H1 (cell line): ENCODE results near the gene CHST11. TPM values are rescaled to one million over a fixed set of nuclear protein-coding genes. Genes with fewer than 3 reads are reported as not detected.

Source experiments
- CTCF ChIA-PET: fragments of 300-600 bp; sonication (Branson Sonifier 250); formaldehyde crosslinking; loops from one replicate; lab custom pipeline; 2021; ENCODE audit not compliant: partially characterized antibody; lab: Charles Lee
- POLR2A ChIA-PET: fragments of 300-600 bp; sonication (Branson Sonifier 250); formaldehyde crosslinking; loops from one replicate; lab custom pipeline; 2021; ENCODE audit warnings: inconsistent platforms; ENCODE audit not compliant: partially characterized antibody; lab: Charles Lee
- DNase-seq, 2 experiments: peaks; one replicate each; pipeline versions ENCODE4 v3.0.0 to v3.0.0-alpha.2; 2010 to 2022; ENCODE audit warnings: low spot score in 2 of 2, low read depth in 1 of 2, mixed read lengths in 1 of 2
- FAIRE-seq: peaks from 2 replicates; lab custom pipeline; 2011; peaks lifted over from hg19 to GRCh38; lab: Jason Lieb, UNC
- H2AFZ ChIP-seq: 2 replicates; pipeline ENCODE4 v1.8.1; 2012; ENCODE audit warnings: low read length, inconsistent platforms
- H2AK5ac ChIP-seq: 2 replicates; pipeline ENCODE4 v1.6.1; 2013; ENCODE audit warnings: low read depth, low read length
- H2BK120ac ChIP-seq: replicated peaks from 2 replicates; pipeline ENCODE3; 2013; ENCODE audit warnings: low read depth, low read length, inconsistent platforms
- H2BK12ac ChIP-seq: 2 replicates; pipeline ENCODE4 v1.6.1; 2013; ENCODE audit warnings: low read depth, low read length
- H2BK15ac ChIP-seq: 2 replicates; pipeline ENCODE4 v1.6.1; 2013; ENCODE audit warnings: low read length
- H2BK20ac ChIP-seq: 2 replicates; pipeline ENCODE4 v1.6.1; 2013; ENCODE audit warnings: low read length
- H2BK5ac ChIP-seq: 2 replicates; pipeline ENCODE4 v1.6.1; 2013; ENCODE audit warnings: low read depth, low read length
- H3K14ac ChIP-seq: 2 replicates; pipeline ENCODE4 v1.6.1; 2013; ENCODE audit warnings: inconsistent platforms; ENCODE audit not compliant: insufficient read length
- H3K18ac ChIP-seq: 2 replicates; pipeline ENCODE4 v1.6.1; 2013; ENCODE audit warnings: low read length; ENCODE audit errors: extremely low read depth
- H3K23ac ChIP-seq: 2 replicates; pipeline ENCODE4 v1.6.1; 2013; ENCODE audit warnings: inconsistent platforms; ENCODE audit not compliant: insufficient read length
- H3K23me2 ChIP-seq: 2 replicates; pipeline ENCODE4 v1.6.1; 2013; ENCODE audit warnings: low read depth, low read length
- H3K27ac ChIP-seq: 2 replicates; pipeline ENCODE4 v1.6.1; 2011; ENCODE audit warnings: low read depth, low read length, inconsistent platforms
- H3K27me3 ChIP-seq, 4 experiments: replicated peaks in 1 of 4; 1 replicate in 1 of 4; 2 replicates in 3 of 4; pipeline versions ENCODE4 v1.6.1 to v1.8.1; 2011 to 2013; ENCODE audit warnings: low read length in 3 of 4, mild to moderate bottlenecking in 3 of 4, inconsistent platforms in 2 of 4, mixed read lengths in 2 of 4, moderate library complexity in 1 of 4; ENCODE audit not compliant: control insufficient read depth in 3 of 4, insufficient read depth in 3 of 4; ENCODE audit errors: extremely low read depth in 1 of 4
- H3K36me3 ChIP-seq, 4 experiments: 2 replicates each; pipeline versions ENCODE4 v1.6.1 to v1.8.1; 2011 to 2013; ENCODE audit warnings: mild to moderate bottlenecking in 4 of 4, low read length in 3 of 4, moderate library complexity in 2 of 4, control low read depth in 1 of 4, inconsistent platforms in 1 of 4; ENCODE audit not compliant: insufficient read depth in 4 of 4, control insufficient read depth in 2 of 4
- H3K4ac ChIP-seq: replicated peaks from 2 replicates; pipeline ENCODE3; 2013; ENCODE audit warnings: low read length, low read depth, mixed read lengths, inconsistent platforms; ENCODE audit not compliant: insufficient read length
- H3K4me1 ChIP-seq, 4 experiments: replicated peaks in 1 of 4; 1 replicate in 1 of 4; 2 replicates in 3 of 4; pipeline versions ENCODE4 v1.6.1 to v1.8.1; 2011 to 2013; ENCODE audit warnings: low read length in 3 of 4, inconsistent platforms in 2 of 4, mixed read lengths in 1 of 4; ENCODE audit not compliant: insufficient read depth in 4 of 4, control insufficient read depth in 3 of 4
- H3K4me2 ChIP-seq, 2 experiments: 2 replicates each; pipeline versions ENCODE4 v1.6.1 to v1.8.1; 2011 to 2013; ENCODE audit warnings: low read depth in 2 of 2, low read length in 2 of 2, control low read depth in 1 of 2, inconsistent platforms in 1 of 2, mild to moderate bottlenecking in 1 of 2; ENCODE audit not compliant: insufficient read depth in 1 of 2
- H3K4me3 ChIP-seq, 4 experiments: fragments of 200-600, 300-600 bp in 1 of 4; sonication (generic), shearing (Covaris generic), sonication (Bioruptor Twin) in 1 of 4; 2 replicates each; pipeline versions ENCODE4 v1.5.1 to v1.8.1; 2011 to 2016; ENCODE audit warnings: low read length in 4 of 4, low read depth in 3 of 4, control low read depth in 2 of 4, inconsistent platforms in 2 of 4, mild to moderate bottlenecking in 2 of 4, mixed read lengths in 1 of 4, moderate library complexity in 1 of 4; ENCODE audit not compliant: insufficient read depth in 2 of 4; ENCODE audit errors: extremely low read depth in 1 of 4
- H3K56ac ChIP-seq: replicated peaks from 2 replicates; pipeline ENCODE3; 2013; ENCODE audit warnings: low read depth, mild to moderate bottlenecking, mixed read lengths, low read length, inconsistent platforms; ENCODE audit not compliant: insufficient read length
- H3K79me1 ChIP-seq: 2 replicates; pipeline ENCODE4 v1.6.1; 2013; ENCODE audit warnings: low read depth, low read length, control low read depth
- H3K79me2 ChIP-seq, 2 experiments: 2 replicates each; pipeline versions ENCODE4 v1.6.1 to v1.8.1; 2012 to 2013; ENCODE audit warnings: low read length in 2 of 2, mild to moderate bottlenecking in 2 of 2, inconsistent platforms in 1 of 2; ENCODE audit not compliant: insufficient read depth in 2 of 2, control insufficient read depth in 1 of 2
- H3K9ac ChIP-seq, 4 experiments: replicated peaks in 1 of 4; 1 replicate in 1 of 4; 2 replicates in 3 of 4; pipeline versions ENCODE4 v1.6.1 to v1.8.1; 2011 to 2013; ENCODE audit warnings: low read depth in 3 of 4, low read length in 3 of 4, control low read depth in 2 of 4, mild to moderate bottlenecking in 2 of 4, moderate library complexity in 2 of 4, inconsistent platforms in 1 of 4; ENCODE audit errors: extremely low read depth in 1 of 4
- H3K9me3 ChIP-seq, 2 experiments: 2 replicates each; pipeline versions ENCODE4 v1.6.1 to v1.8.1; 2012 to 2013; ENCODE audit warnings: mild to moderate bottlenecking in 2 of 2, moderate library complexity in 2 of 2, control low read depth in 1 of 2, inconsistent platforms in 1 of 2, low read depth in 1 of 2, low read length in 1 of 2, mixed read lengths in 1 of 2; ENCODE audit not compliant: insufficient read depth in 2 of 2
- H4K20me1 ChIP-seq, 2 experiments: replicated peaks in 1 of 2; 2 replicates each; pipeline versions ENCODE3 to v1.8.1; 2011 to 2013; ENCODE audit warnings: inconsistent platforms in 2 of 2, low read length in 2 of 2, mild to moderate bottlenecking in 1 of 2; ENCODE audit not compliant: insufficient read depth in 2 of 2, control insufficient read depth in 1 of 2
- H4K5ac ChIP-seq: 2 replicates; pipeline ENCODE4 v1.6.1; 2013; ENCODE audit warnings: low read length, low read depth, mixed read lengths, inconsistent platforms; ENCODE audit not compliant: insufficient read length
- H4K8ac ChIP-seq: 2 replicates; pipeline ENCODE4 v1.8.0; 2013; ENCODE audit warnings: mild to moderate bottlenecking, moderate library complexity, low read length, inconsistent platforms; ENCODE audit not compliant: insufficient read depth; ENCODE audit errors: extremely low read depth
- H4K91ac ChIP-seq: replicated peaks from 2 replicates; pipeline ENCODE3; 2013; ENCODE audit warnings: low read length, mixed read lengths, inconsistent platforms; ENCODE audit not compliant: insufficient read length
- EGR1 ChIP-seq: IDR thresholded peaks from 2 replicates; pipeline ENCODE4 v1.6.1; 2011; ENCODE audit warnings: low read depth, low read length, borderline replicate concordance
- FOSL1 ChIP-seq: IDR thresholded peaks from 2 replicates; pipeline ENCODE4 v1.6.1; 2011; ENCODE audit warnings: mild to moderate bottlenecking, low read depth, low read length, moderate library complexity; ENCODE audit not compliant: insufficient read depth
- GTF2F1 ChIP-seq: IDR thresholded peaks from 2 replicates; pipeline ENCODE4 v1.6.1; 2012; ENCODE audit warnings: low read depth, low read length, improper control_type of control experiment, borderline replicate concordance
- HDAC2 ChIP-seq, 2 experiments: fragments of 300-600 bp in 1 of 2; sonication (generic) in 1 of 2; IDR thresholded peaks; 2 replicates each; pipeline ENCODE4 v1.6.1; 2011 to 2012; ENCODE audit warnings: low read depth in 2 of 2, low read length in 2 of 2, mild to moderate bottlenecking in 2 of 2, moderate library complexity in 2 of 2, borderline replicate concordance in 1 of 2, inconsistent platforms in 1 of 2
- HDAC6 ChIP-seq: IDR thresholded peaks from one replicate; pipeline ENCODE4 v1.7.1; 2012; ENCODE audit warnings: low read depth, mild to moderate bottlenecking, inconsistent platforms, low read length, moderate library complexity
- JUN ChIP-seq: IDR thresholded peaks from 2 replicates; pipeline ENCODE4 v1.6.1; 2011; ENCODE audit warnings: low read depth, mild to moderate bottlenecking, improper control_type of control experiment, low read length
- POLR2A ChIP-seq, 2 experiments: IDR thresholded peaks; 1 replicate in 1 of 2; 2 replicates in 1 of 2; pipeline ENCODE4 v1.6.1; 2011; ENCODE audit warnings: low read depth in 2 of 2, low read length in 2 of 2, mild to moderate bottlenecking in 2 of 2; ENCODE audit errors: control extremely low read depth in 1 of 2
- POLR2AphosphoS5 ChIP-seq: IDR thresholded peaks from 2 replicates; pipeline ENCODE4 v1.6.1; 2011; ENCODE audit warnings: low read depth, low read length
- RFX5 ChIP-seq: IDR thresholded peaks from 2 replicates; pipeline ENCODE4 v1.6.1; 2011; ENCODE audit warnings: low read depth, low read length, improper control_type of control experiment, borderline replicate concordance
- SUZ12 ChIP-seq: fragments of 200-600 bp; sonication (generic); IDR thresholded peaks from 2 replicates; pipeline ENCODE4 v1.6.1; 2012; ENCODE audit warnings: mild to moderate bottlenecking, inconsistent platforms, low read length, moderate library complexity, mixed read lengths
- TAF1 ChIP-seq: IDR thresholded peaks from 2 replicates; pipeline ENCODE4 v1.6.1; 2011; ENCODE audit warnings: mild to moderate bottlenecking, low read depth, low read length
- WGBS, 2 experiments: shearing (Covaris generic) in 1 of 2; methylation state at CpG; one replicate each; pipeline versions ENCODE4 v1.1.6 to v1.1.7; 2013 to 2015; ENCODE audit warnings: low lambda C conversion rate in 2 of 2, mixed read lengths in 2 of 2, inconsistent platforms in 1 of 2, low coverage in 1 of 2, missing lambda C conversion rate in 1 of 2; ENCODE audit not compliant: insufficient replicate concordance in 2 of 2, insufficient coverage in 1 of 2, insufficient read length in 1 of 2; ENCODE audit errors: extremely low coverage in 1 of 2, missing lambda C conversion rate in 1 of 2; 5-methylcytosine and 5-hydroxymethylcytosine counted together
- polyA plus RNA-seq, 7 experiments: library from polyadenylated mRNA; depleted of rRNA in 3 of 7; stranded (reverse) in 5 of 7; unstranded in 2 of 7; fragments of >200 nt in 5 of 7; fragments of 200-250 nt in 2 of 7; gene quantifications; 1 replicate in 5 of 7; 2 replicates in 1 of 7; 4 replicates in 1 of 7; pipeline versions ENCODE4 v1.2.1 to v1.2.3, GENCODE V29; 2011 to 2013; ENCODE audit warnings: missing spikeins in 2 of 7, mixed read lengths in 2 of 7
- total RNA-seq: library from RNA; stranded (reverse); fragmentation: NEBNext Ultra II Directional; extraction: Animal tissue kit (Norgen Biotek cat#: 25700); gene quantifications from 2 replicates; pipeline ENCODE4 v1.2.1, GENCODE V29; 2021
- TF ChIP-seq, protein P1 (sequence below), 3 experiments: IDR thresholded peaks; 1 replicate in 2 of 3; 2 replicates in 1 of 3; pipeline versions ENCODE4 v1.5.1 to v1.6.1; 2011; ENCODE audit warnings: low read length in 3 of 3, mild to moderate bottlenecking in 3 of 3, inconsistent platforms in 2 of 3, low read depth in 1 of 3, moderate library complexity in 1 of 3; ENCODE audit not compliant: insufficient read depth in 1 of 3; ENCODE audit errors: control extremely low read depth in 1 of 3

Gene CHST11
- total and polyA plus RNA-seq, 2 of the 8 experiments (the other 6 are each of a cell fraction or from before 2014, with no cell fraction given): 14.4 to 20.8 TPM

DNA sequence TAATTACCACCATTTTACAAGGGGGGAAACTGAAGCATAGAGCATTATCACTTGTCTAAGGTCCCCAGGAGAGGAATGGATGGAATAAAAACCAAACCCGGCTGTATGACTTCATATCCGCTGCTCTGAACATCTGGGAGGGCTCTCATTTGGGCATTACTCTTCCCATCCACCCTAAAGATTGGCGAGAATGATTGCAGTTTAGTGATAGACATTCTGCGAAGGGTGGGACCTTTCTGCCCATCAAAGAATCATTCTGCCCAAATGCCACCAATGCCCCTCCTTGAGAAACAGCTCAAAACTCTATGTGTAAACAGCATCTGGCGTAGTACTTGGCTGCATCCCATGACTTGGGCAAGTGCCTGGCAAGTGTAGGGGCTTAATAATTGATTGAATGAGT is 11.6 kb downstream of the CHST11 start:
- Histone ChIP-seq H4K5ac (no peak overlapping the region), H3K27ac (no peak overlapping the region), H2BK5ac (no peak overlapping the region), H3K79me1 (peaks cover 5% of the 10 kb centered on the region), H4K20me1 (peaks cover 3 to 8% of the 10 kb centered on the region in 2 experiments), H3K23ac (no peak overlapping the region), H3K36me3 (no peaks in the 10 kb centered on the region), H2BK20ac (no peak overlapping the region), H3K18ac (no peak overlapping the region), H4K91ac (no peak overlapping the region), H3K9me3 (no peaks in the 10 kb centered on the region), H2AK5ac (no peak overlapping the region), H4K8ac (no peak overlapping the region), H3K4ac (no peak overlapping the region), H3K23me2 (no peaks in the 10 kb centered on the region), H2BK15ac (no peak overlapping the region), H3K56ac (no peak overlapping the region), H2BK120ac (no peak overlapping the region), H2AFZ (no peak overlapping the region), H3K4me2 (no peak overlapping the region), H3K4me1 (peaks cover 0 to 4% (median 0%) of the 10 kb centered on the region in 4 experiments; a peak in 3 of 7 replicates), H3K9ac (no peak overlapping the region), H3K79me2 (peaks cover 0 to 13% of the 10 kb centered on the region in 2 experiments; a peak in 1 of 4 replicates), H3K27me3 (no peaks in the 10 kb centered on the region), H3K14ac (no peak overlapping the region), H2BK12ac (no peak overlapping the region), H3K4me3 (no peak overlapping the region)
- POLR2A ChIA-PET: interaction anchor here (1.9 kb wide), 1 partner anchor 10 kb away, joined by 4 read pairs; no protein-coding TSS in a partner anchor
- FAIRE-seq: no peak
- CTCF ChIA-PET: interaction anchor here (1.0 to 1.3 kb wide), 2 partner anchors 32 to 36 kb away, joined by 3 read pairs; no protein-coding TSS in a partner anchor
- WGBS, 2 experiments: 92% methylated on average over 5 of the region's 5 CpGs; no CpG with 5 or more reads in 1 of the 2 experiments
- no peak for DNase-seq
- TF ChIP-seq GTF2F1: no peak
- TF ChIP-seq HDAC6: no peak
- no peak for TF ChIP-seq POLR2A (IDR thresholded peaks at IDR 0.05; ENCODE audit: control extremely low read depth in 1 of 2, low read depth in 2 of 2, low read length in 2 of 2)
- TF ChIP-seq EGR1: no peak
- no peak for TF ChIP-seq RFX5
- TF ChIP-seq HDAC2 (IDR thresholded peaks at IDR 0.05; ENCODE audit: borderline replicate concordance in 1 of 2, low read depth in 2 of 2, low read length in 2 of 2): no peak
- no peak for TF ChIP-seq FOSL1
- no peak for TF ChIP-seq POLR2AphosphoS5
- no peak for TF ChIP-seq JUN
- TF ChIP-seq TAF1: no peak
- TF ChIP-seq, protein P1, sequence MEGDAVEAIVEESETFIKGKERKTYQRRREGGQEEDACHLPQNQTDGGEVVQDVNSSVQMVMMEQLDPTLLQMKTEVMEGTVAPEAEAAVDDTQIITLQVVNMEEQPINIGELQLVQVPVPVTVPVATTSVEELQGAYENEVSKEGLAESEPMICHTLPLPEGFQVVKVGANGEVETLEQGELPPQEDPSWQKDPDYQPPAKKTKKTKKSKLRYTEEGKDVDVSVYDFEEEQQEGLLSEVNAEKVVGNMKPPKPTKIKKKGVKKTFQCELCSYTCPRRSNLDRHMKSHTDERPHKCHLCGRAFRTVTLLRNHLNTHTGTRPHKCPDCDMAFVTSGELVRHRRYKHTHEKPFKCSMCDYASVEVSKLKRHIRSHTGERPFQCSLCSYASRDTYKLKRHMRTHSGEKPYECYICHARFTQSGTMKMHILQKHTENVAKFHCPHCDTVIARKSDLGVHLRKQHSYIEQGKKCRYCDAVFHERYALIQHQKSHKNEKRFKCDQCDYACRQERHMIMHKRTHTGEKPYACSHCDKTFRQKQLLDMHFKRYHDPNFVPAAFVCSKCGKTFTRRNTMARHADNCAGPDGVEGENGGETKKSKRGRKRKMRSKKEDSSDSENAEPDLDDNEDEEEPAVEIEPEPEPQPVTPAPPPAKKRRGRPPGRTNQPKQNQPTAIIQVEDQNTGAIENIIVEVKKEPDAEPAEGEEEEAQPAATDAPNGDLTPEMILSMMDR (IDR thresholded peaks at IDR 0.05; ENCODE audit: control extremely low read depth in 1 of 3, insufficient read depth in 1 of 3, low read depth in 1 of 3, low read length in 3 of 3): no peak
- TF ChIP-seq SUZ12: no peak
